ENCODE results near the gene CFAP20DC.

CFAP20DC gene

GRCh38 chr3:58794750-58795149, 255.1 kb downstream of the CFAP20DC start:
- CTCF ChIA-PET, result no interaction called here
- no peak for TF ChIP-seq NFRKB (IDR thresholded peaks at IDR 0.05)
- no peak for TF ChIP-seq HDGF (IDR thresholded peaks at IDR 0.05; ENCODE audit: borderline replicate concordance)
- no peak for TF ChIP-seq TARDBP (IDR thresholded peaks at IDR 0.05)
- no peak for TF ChIP-seq ELF4 (IDR thresholded peaks at IDR 0.05)
- TF ChIP-seq SUZ12 (IDR thresholded peaks at IDR 0.05), result no peak
- no peak for TF ChIP-seq ARNT (IDR thresholded peaks at IDR 0.05)

GRCh38 chr3:58793938-58794337, 255.9 kb downstream of the CFAP20DC start:
- TF ChIP-seq FOXM1 (IDR thresholded peaks at IDR 0.05; ENCODE audit: borderline replicate concordance) (no peak), TARDBP (IDR thresholded peaks at IDR 0.05) (no peak), NFRKB (IDR thresholded peaks at IDR 0.05) (no peak), CTBP1 (IDR thresholded peaks at IDR 0.05; ENCODE audit: borderline replicate concordance) (no peak), FOXA1 (IDR thresholded peaks at IDR 0.05) (no peak), FOXK2 (IDR thresholded peaks at IDR 0.05) (no peak)

More at GRCh38 chr3:58794750-58795149, 255.1 kb downstream of the CFAP20DC start:
- POLR2A ChIA-PET, result no interaction called here
- DNase-seq (ENCODE audit: extremely low spot score), result no peak

GRCh38 chr3:58792921-58793451, 256.8 kb downstream of the CFAP20DC start:
- no peak for DNase-seq (ENCODE audit: extremely low spot score)
- CTCF ChIA-PET, result no interaction called here
- POLR2A ChIA-PET, result no interaction called here
- no peak for TF ChIP-seq CTBP1 (IDR thresholded peaks at IDR 0.05; ENCODE audit: borderline replicate concordance)
- 0 out of 2 replicates have a peak, but pooled peaks have one; percentile 21 for TF ChIP-seq PKNOX1 (IDR thresholded peaks at IDR 0.05)

More at GRCh38 chr3:58793938-58794337, 255.9 kb downstream of the CFAP20DC start:
- POLR2A ChIA-PET, result no interaction called here
- CTCF ChIA-PET, result no interaction called here
- DNase-seq (ENCODE audit: extremely low spot score), result no peak

GRCh38 chr3:58789385-58789784, 260.4 kb downstream of the CFAP20DC start:
- POLR2A ChIA-PET, result no interaction called here
- TF ChIP-seq NFRKB (IDR thresholded peaks at IDR 0.05), result no peak
- no peak for TF ChIP-seq HDGF (IDR thresholded peaks at IDR 0.05; ENCODE audit: borderline replicate concordance)
- no peak for TF ChIP-seq FOXA1 (IDR thresholded peaks at IDR 0.05)
- no peak for TF ChIP-seq LEF1 (IDR thresholded peaks at IDR 0.05; ENCODE audit: borderline replicate concordance)
- TF ChIP-seq FOXK2 (IDR thresholded peaks at IDR 0.05), result no peak
- no peak for TF ChIP-seq CTBP1 (IDR thresholded peaks at IDR 0.05; ENCODE audit: borderline replicate concordance)
- TF ChIP-seq TARDBP (IDR thresholded peaks at IDR 0.05), result no peak
- TF ChIP-seq PKNOX1 (IDR thresholded peaks at IDR 0.05), result no peak
- CTCF ChIA-PET, result no interaction called here

DNA sequence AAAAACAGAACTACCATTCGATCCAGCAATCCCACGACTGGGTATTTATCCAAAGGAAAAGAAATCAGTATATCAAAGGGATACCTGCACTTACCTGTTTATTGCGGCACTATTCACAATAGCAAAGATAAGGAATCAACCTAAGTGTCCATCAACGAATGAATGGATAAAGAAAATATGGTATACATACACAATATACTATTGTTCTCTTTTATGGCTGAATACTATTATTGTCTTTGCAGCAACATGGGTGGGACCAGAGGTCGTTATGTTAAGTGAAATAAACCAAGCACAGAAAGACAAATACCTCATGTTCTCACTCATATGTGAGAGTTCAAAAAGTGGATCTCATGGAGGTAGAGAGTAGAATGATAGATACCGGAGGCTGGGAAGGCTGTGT, 264.9 kb downstream of the CFAP20DC start:
- DNase-seq (ENCODE audit: extremely low spot score), result no peak
- ChIA-PET POLR2A (no interaction called here), CTCF (no interaction called here)
- TF ChIP-seq ZNF384 (IDR thresholded peaks at IDR 0.05), result no peak
- no peak for TF ChIP-seq LEF1 (IDR thresholded peaks at IDR 0.05; ENCODE audit: borderline replicate concordance)
- TF ChIP-seq FOXM1 (IDR thresholded peaks at IDR 0.05; ENCODE audit: borderline replicate concordance), result no peak
- no peak for TF ChIP-seq HDGF (IDR thresholded peaks at IDR 0.05; ENCODE audit: borderline replicate concordance)
- no peak for TF ChIP-seq L3MBTL2 (conservative IDR thresholded peaks at IDR 0.05)
- TF ChIP-seq TARDBP (IDR thresholded peaks at IDR 0.05), result no peak
- no peak for TF ChIP-seq BHLHE40 (IDR thresholded peaks at IDR 0.05; ENCODE audit: borderline replicate concordance)
- no peak for TF ChIP-seq ARNT (IDR thresholded peaks at IDR 0.05)
- no peak for TF ChIP-seq FOXA1 (IDR thresholded peaks at IDR 0.05)
- TF ChIP-seq FOXK2 (IDR thresholded peaks at IDR 0.05), result no peak
- no peak for TF ChIP-seq NFRKB (IDR thresholded peaks at IDR 0.05)
- no peak for TF ChIP-seq SUZ12 (IDR thresholded peaks at IDR 0.05)
- TF ChIP-seq PKNOX1 (IDR thresholded peaks at IDR 0.05), result no peak
- TF ChIP-seq ELF4 (IDR thresholded peaks at IDR 0.05), result no peak

More at GRCh38 chr3:58789385-58789784, 260.4 kb downstream of the CFAP20DC start:
- no peak for DNase-seq (ENCODE audit: extremely low spot score)

DNA sequence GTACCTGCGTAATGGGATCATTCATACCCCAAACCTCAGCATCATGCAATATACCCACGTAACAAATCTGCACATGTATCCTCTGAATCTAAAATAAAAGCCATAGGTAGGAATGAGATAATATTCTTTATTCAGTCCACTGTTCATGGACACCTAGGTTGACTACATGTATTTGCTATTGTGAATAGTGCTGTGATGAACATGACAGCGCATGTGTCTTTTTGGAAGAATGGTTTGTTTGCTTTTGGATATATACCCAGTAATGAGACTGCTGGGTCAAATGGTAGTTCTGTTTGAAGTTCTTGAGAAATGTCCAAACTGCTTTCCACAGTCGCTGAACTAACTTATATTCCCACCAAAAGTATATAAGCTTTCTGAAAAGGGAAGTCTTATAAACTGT, 265.4 kb downstream of the CFAP20DC start:
- no peak for TF ChIP-seq FOXM1 (IDR thresholded peaks at IDR 0.05; ENCODE audit: borderline replicate concordance)
- TF ChIP-seq SUZ12 (IDR thresholded peaks at IDR 0.05), result no peak
- no peak for TF ChIP-seq HDGF (IDR thresholded peaks at IDR 0.05; ENCODE audit: borderline replicate concordance)
- no peak for TF ChIP-seq LEF1 (IDR thresholded peaks at IDR 0.05; ENCODE audit: borderline replicate concordance)
- no peak for TF ChIP-seq ARNT (IDR thresholded peaks at IDR 0.05)
- TF ChIP-seq PKNOX1 (IDR thresholded peaks at IDR 0.05), result no peak
- TF ChIP-seq TARDBP (IDR thresholded peaks at IDR 0.05), result no peak
- TF ChIP-seq CTBP1 (IDR thresholded peaks at IDR 0.05; ENCODE audit: borderline replicate concordance), result no peak
- no peak for TF ChIP-seq FOXK2 (IDR thresholded peaks at IDR 0.05)
- TF ChIP-seq SP1 (IDR thresholded peaks at IDR 0.05), result no peak
- TF ChIP-seq BHLHE40 (IDR thresholded peaks at IDR 0.05; ENCODE audit: borderline replicate concordance), result no peak
- TF ChIP-seq L3MBTL2 (conservative IDR thresholded peaks at IDR 0.05), result no peak
- TF ChIP-seq FOXA1 (IDR thresholded peaks at IDR 0.05), result no peak
- no peak for TF ChIP-seq ELF4 (IDR thresholded peaks at IDR 0.05)
- no peak for TF ChIP-seq NFRKB (IDR thresholded peaks at IDR 0.05)
- TF ChIP-seq ZNF384 (IDR thresholded peaks at IDR 0.05), result no peak
- POLR2A ChIA-PET, result no interaction called here
- CTCF ChIA-PET, result no interaction called here
- no peak for DNase-seq (ENCODE audit: extremely low spot score)
